SK-N-SH treated with all-trans-retinoic acid at 6 μM for 48 hours (cell line): ENCODE results near the gene CAPN12.

Experiments used
- ATAC-seq: fragments of 200-7000 bp; cut with Tn5 transposase; 3 replicates; pipeline ENCODE4 v1.9.1; 2020; ENCODE audit warnings: mild to moderate bottlenecking, moderate library complexity
- ARNTL ChIP-seq: fragments of 450-650 bp; formaldehyde crosslinking; IDR thresholded peaks from 2 replicates; pipeline ENCODE4 v1.5.0; 2020; ENCODE audit warnings: low read depth, mild to moderate bottlenecking, moderate library complexity, borderline replicate concordance
- BACH2 ChIP-seq: fragments of 250-450 bp; sonication (Bioruptor Pico); IDR thresholded peaks from 2 replicates; pipeline ENCODE4 v1.9.0; 2021; ENCODE audit warnings: mild to moderate bottlenecking, borderline replicate concordance
- CREB5 ChIP-seq: fragments of 250-450 bp; sonication (Bioruptor Pico); IDR thresholded peaks from 2 replicates; pipeline ENCODE4 v1.5.1; 2020; ENCODE audit warnings: low read depth, mild to moderate bottlenecking, moderate library complexity
- CSDC2 ChIP-seq: fragments of 250-450 bp; sonication (Bioruptor Pico); IDR thresholded peaks from 2 replicates; pipeline ENCODE4 v1.5.0; 2020; ENCODE audit warnings: mild to moderate bottlenecking, moderate library complexity
- CSRNP3 ChIP-seq: fragments of 250-450 bp; sonication (Bioruptor Pico); IDR thresholded peaks from 2 replicates; pipeline ENCODE4 v1.5.1; 2021; ENCODE audit warnings: mild to moderate bottlenecking, moderate library complexity
- ESRRG ChIP-seq: fragments of 250-450 bp; sonication (Bioruptor Pico); IDR thresholded peaks from 2 replicates; pipeline ENCODE4 v1.6.1; 2021; ENCODE audit warnings: mild to moderate bottlenecking
- GLIS3 ChIP-seq: fragments of 250-450 bp; sonication (Bioruptor Pico); IDR thresholded peaks from 2 replicates; pipeline ENCODE4 v1.5.0; 2020; ENCODE audit warnings: mild to moderate bottlenecking, moderate library complexity
- ISL1 ChIP-seq: fragments of 250-450 bp; sonication (Bioruptor Pico); IDR thresholded peaks from 2 replicates; pipeline ENCODE4 v2.1.2; 2022; ENCODE audit warnings: mild to moderate bottlenecking, moderate library complexity
- PATZ1 ChIP-seq: fragments of 250-450 bp; sonication (Bioruptor Pico); IDR thresholded peaks from 2 replicates; pipeline ENCODE4 v1.8.0; 2020; ENCODE audit warnings: mild to moderate bottlenecking, moderate library complexity, borderline replicate concordance
- POU6F1 ChIP-seq: fragments of 250-450 bp; sonication (Bioruptor Pico); IDR thresholded peaks from 2 replicates; pipeline ENCODE4 v1.8.0; 2021; ENCODE audit warnings: low read depth, mild to moderate bottlenecking, moderate library complexity, borderline replicate concordance
- PPARA ChIP-seq: fragments of 250-450 bp; sonication (Bioruptor Pico); IDR thresholded peaks from 2 replicates; pipeline ENCODE4 v1.5.0; 2020; ENCODE audit warnings: mild to moderate bottlenecking, borderline replicate concordance
- SNAI2 ChIP-seq: fragments of 250-450 bp; sonication (Bioruptor Pico); IDR thresholded peaks from 2 replicates; pipeline ENCODE4 v1.5.0; 2020; ENCODE audit warnings: mild to moderate bottlenecking, moderate library complexity
- TCF4 ChIP-seq: fragments of 250-450 bp; sonication (Bioruptor Pico); IDR thresholded peaks from 2 replicates; pipeline ENCODE4 v1.8.0; 2021; ENCODE audit warnings: mild to moderate bottlenecking, moderate library complexity, borderline replicate concordance
- TOX ChIP-seq: fragments of 250-450 bp; sonication (Bioruptor Pico); IDR thresholded peaks from 2 replicates; pipeline ENCODE4 v1.8.0; 2021; ENCODE audit warnings: mild to moderate bottlenecking, moderate library complexity, borderline replicate concordance
- TSHZ2 ChIP-seq: fragments of 250-450 bp; sonication (Bioruptor Pico); IDR thresholded peaks from 2 replicates; pipeline ENCODE4 v1.5.0; 2020; ENCODE audit warnings: mild to moderate bottlenecking, moderate library complexity
- ZC3H10 ChIP-seq: fragments of 250-450 bp; sonication (Bioruptor Pico); IDR thresholded peaks from 2 replicates; pipeline ENCODE4 v1.5.1; 2021; ENCODE audit warnings: mild to moderate bottlenecking, moderate library complexity
- ZFP3 ChIP-seq: fragments of 250-450 bp; sonication (Bioruptor Pico); IDR thresholded peaks from 2 replicates; pipeline ENCODE4 v1.5.0; 2020; ENCODE audit warnings: mild to moderate bottlenecking, moderate library complexity
- ZFP30 ChIP-seq: fragments of 450-650 bp; formaldehyde crosslinking; IDR thresholded peaks from 2 replicates; pipeline ENCODE4 v1.5.0; 2022; ENCODE audit warnings: mild to moderate bottlenecking, moderate library complexity
- ZNF565 ChIP-seq: fragments of 450-650 bp; formaldehyde crosslinking; conservative IDR thresholded peaks from 2 replicates; pipeline ENCODE4 v1.5.0; 2020; ENCODE audit warnings: low read depth, mild to moderate bottlenecking, moderate library complexity
- ZNF70 ChIP-seq: fragments of 450-650 bp; formaldehyde crosslinking; IDR thresholded peaks from 2 replicates; pipeline ENCODE4 v1.5.0; 2020; ENCODE audit warnings: mild to moderate bottlenecking, moderate library complexity
- ZNF8 ChIP-seq: fragments of 450-650 bp; formaldehyde crosslinking; IDR thresholded peaks from 2 replicates; pipeline ENCODE4 v1.5.0; 2020; ENCODE audit warnings: mild to moderate bottlenecking, moderate library complexity

CAPN12 gene

GRCh38 chr19:38700902-38701454 lies 43.3 kb downstream of the CAPN12 start:
- TF ChIP-seq CSRNP3 (CRISPR knock-in tag) (no peak), SNAI2 (CRISPR knock-in tag) (no peak), ISL1 (CRISPR knock-in tag) (no peak), GLIS3 (CRISPR knock-in tag) (no peak)
- ATAC-seq = no peak

GRCh38 chr19:38700350-38700901 lies 43.8 kb downstream of the CAPN12 start:
- TF ChIP-seq CREB5 (CRISPR knock-in tag) (no peak), PPARA (CRISPR knock-in tag) (no peak), ZNF8 (CRISPR knock-in tag) (no peak), TOX (no peak), GLIS3 (CRISPR knock-in tag) (no peak), TSHZ2 (no peak)
- ATAC-seq = no peak

- no peak for ATAC-seq
- TF ChIP-seq ZNF565 (CRISPR knock-in tag) (no peak), PPARA (CRISPR knock-in tag) (no peak), ZFP30 (no peak)
These were observed 44.5 kb downstream of the CAPN12 start for GRCh38 chr19:38699647-38700349.

- no peak for ATAC-seq
- no peak for TF ChIP-seq ZNF70 (CRISPR knock-in tag)
- no peak for TF ChIP-seq SNAI2 (CRISPR knock-in tag)
- TF ChIP-seq TSHZ2 = no peak
- no peak for TF ChIP-seq ZFP3 (CRISPR knock-in tag)
- TF ChIP-seq GLIS3 (CRISPR knock-in tag) = no peak
- TF ChIP-seq POU6F1 = no peak
- TF ChIP-seq ZNF565 (CRISPR knock-in tag) = no peak
- no peak for TF ChIP-seq CSDC2 (CRISPR knock-in tag)
- TF ChIP-seq ESRRG (CRISPR knock-in tag) = no peak
- no peak for TF ChIP-seq TCF4
- no peak for TF ChIP-seq ZC3H10 (CRISPR knock-in tag)
- no peak for TF ChIP-seq ZNF8 (CRISPR knock-in tag)
- no peak for TF ChIP-seq TOX
- TF ChIP-seq PATZ1 (CRISPR knock-in tag) = no peak
- no peak for TF ChIP-seq PPARA (CRISPR knock-in tag)
- TF ChIP-seq CSRNP3 (CRISPR knock-in tag) = no peak
- no peak for TF ChIP-seq BACH2
- no peak for TF ChIP-seq ARNTL (CRISPR knock-in tag)
These were observed 45.3 kb downstream of the CAPN12 start for GRCh38 chr19:38699027-38699346.
